ENCODE data around the gene MCEE. TPM values are rescaled to one million over a fixed set of nuclear protein-coding genes. Genes with fewer than 3 reads are reported as not detected.
A peak's percentile ranks its signal among the peaks of the same experiment; 100 is the strongest.

Gene MCEE
- total RNA-seq (2012; rRNA removed) = 11.1 and 13.9 TPM in 2 replicates
- polyA plus RNA-seq (2012; rRNA removed) = 13.4 and 15.0 TPM in 2 replicates
- 5.4 and 5.9 TPM in 2 replicates for polyA plus RNA-seq (2012; cell fraction: cytosol; rRNA removed)
- polyA plus RNA-seq (2012; cell fraction: nucleus; rRNA removed; ENCODE audit: low replicate concordance) = 30.8 and 50.7 TPM in 2 replicates
- Bru-seq, nascent RNA = percentile 84 among the genes with signal in this experiment
- percentile 95 among the genes with signal in this experiment for BruChase-seq, experiment 1, labeled RNA remaining after a 6-hour chase
- BruChase-seq, experiment 2, labeled RNA remaining after a 2-hour chase = percentile 95 among the genes with signal in this experiment
- long read RNA-seq, transcript MCEE-201 (3 exons, 835 nt) = major isoform, 6 of 8 reads
- long read RNA-seq, partial matches to known transcripts = 0 of 8 reads
- long read RNA-seq, other reads (novel, unspliced or antisense) = 2 of 8 reads

DNA sequence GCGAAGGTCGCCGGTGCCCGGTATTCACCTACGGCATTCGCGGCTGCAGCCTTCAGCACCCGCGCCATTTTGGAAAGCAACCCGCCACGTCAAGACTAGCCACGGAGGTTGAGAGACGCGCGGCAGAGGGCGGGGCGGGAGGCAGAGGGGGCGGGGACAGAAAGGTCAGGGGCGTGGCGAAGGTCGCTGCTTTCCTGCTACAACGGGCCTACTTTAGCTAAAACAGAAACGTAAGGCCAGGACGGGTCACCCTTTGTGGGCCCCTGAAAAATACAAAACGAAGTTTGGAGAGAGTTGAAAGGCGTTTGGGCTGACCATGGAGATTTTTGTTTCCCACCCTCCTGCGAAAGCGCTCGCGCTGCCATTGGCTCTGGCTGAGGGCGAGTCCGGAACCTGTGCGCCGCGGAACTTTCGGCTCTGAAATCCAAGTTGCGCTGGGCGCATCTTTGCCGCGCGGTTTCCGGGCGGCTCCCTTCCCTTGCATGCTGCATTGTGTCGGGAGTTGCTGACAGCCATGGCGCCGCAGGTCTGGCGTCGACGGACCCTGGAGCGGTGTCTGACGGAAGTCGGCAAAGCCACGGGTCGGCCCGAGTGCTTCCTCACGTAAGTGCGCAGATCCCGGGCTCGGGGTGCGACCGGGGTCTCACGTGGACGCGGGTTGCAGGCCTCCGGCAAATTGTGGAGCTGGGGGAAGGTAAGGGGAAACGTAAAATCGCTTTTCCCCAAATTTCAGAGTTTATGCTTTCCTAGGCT is at the start of gene MCEE, which contains the start of gene MPHOSPH10:
Gene MCEE, minus strand, starts transcription at position 78 of the 753 bp plus-strand sequence. Its CDS starts 10 bp downstream, at position 68.
Gene MPHOSPH10, plus strand, starts transcription at position 483 of the 753 bp plus-strand sequence. Its CDS starts 32 bp downstream, at position 515.
- ChIA-PET CTCF (interaction anchor here (0.6 kb wide), 1 partner anchor 64 kb away, joined by 5 read pairs; no protein-coding TSS in a partner anchor), POLR2A (ENCODE audit: unreplicated experiment) (interaction anchor here (0.5 kb wide), 1 partner anchor 347 kb away, joined by 9 read pairs; no protein-coding TSS in a partner anchor)
- peak within 1 kb of the TSS; percentile 95 for H2AK9ac ChIP-seq (replicated peaks; ENCODE audit: low read depth, low read length, poor library complexity)
- peaks cover 6% of the 10 kb centered on the region; the same call in 1 of the 2 replicates for H4K20me1 ChIP-seq (ENCODE audit: insufficient read depth, low read length)
- peak within 1 kb of the TSS; percentile 100 for H3K9ac ChIP-seq (ENCODE audit: low read depth, low read length)
- peak within 1 kb of the TSS; percentile 96 for H2AFZ ChIP-seq (replicated peaks; ENCODE audit: low read length, poor library complexity)
- peak within 1 kb of the TSS; percentile 97 for H2BK120ac ChIP-seq (ENCODE audit: low read depth, low read length)
- H3K79me1 ChIP-seq (ENCODE audit: low read depth in 1 of 2, low read length in 2 of 2) = peaks cover 4 to 28% of the 10 kb centered on the region in 2 experiments; a peak in 2 of 4 replicates
- H2BK5ac ChIP-seq (ENCODE audit: low read depth, low read length, poor library complexity, severe bottlenecking) = peak within 1 kb of the TSS; percentile 93
- H3K36me3 ChIP-seq (ENCODE audit: control insufficient read depth, insufficient read depth, low read length) = peaks cover 7% of the 10 kb centered on the region
- no peaks in the 10 kb centered on the region for H3K9me3 ChIP-seq (ENCODE audit: control insufficient read depth, insufficient read depth, low read length)
- peaks cover 3% of the 10 kb centered on the region; the same call in 1 of the 2 replicates for H3K4me1 ChIP-seq (ENCODE audit: control insufficient read depth, insufficient read depth, low read length)
- in situ Hi-C loops (cut with MboI; ENCODE audit: low sequenced_read_pairs) = no loop called here
- H2BK15ac ChIP-seq (ENCODE audit: low read depth, low read length) = peak within 1 kb of the TSS; percentile 69; the same call in 1 of the 3 replicates
- H4K91ac ChIP-seq (ENCODE audit: insufficient read depth, low read depth, low read length) = peak within 1 kb of the TSS; percentile 94
- BruUV-seq (replicated peaks) = no TSS peak
- peak within 1 kb of the TSS; percentile 84 for H3K27ac ChIP-seq (ENCODE audit: insufficient read depth, low read length)
- no peaks in the 10 kb centered on the region for H3K27me3 ChIP-seq (ENCODE audit: control insufficient read depth, insufficient read depth, low read length)
- peak within 1 kb of the TSS; percentile 97 for H4K5ac ChIP-seq (ENCODE audit: low read depth, low read length)
- peak; percentile 96 for ATAC-seq (ENCODE audit: low read depth)
- peak within 1 kb of the TSS; percentile 99 for H3K23ac ChIP-seq (ENCODE audit: low read depth, low read length)
- H2BK20ac ChIP-seq (ENCODE audit: low read depth, low read length) = peak within 1 kb of the TSS; percentile 84
- peak within 1 kb of the TSS; percentile 87 for H3K4me2 ChIP-seq (ENCODE audit: low read depth, low read length)
- H3K14ac ChIP-seq (replicated peaks; ENCODE audit: low read depth, low read length) = peak within 1 kb of the TSS; percentile 94
- peak within 1 kb of the TSS; percentile 90 for H3K56ac ChIP-seq (ENCODE audit: extremely low read depth, insufficient read depth, low read length)
- H3K4ac ChIP-seq (ENCODE audit: low read depth, low read length) = peak within 1 kb of the TSS; percentile 95
- peak within 1 kb of the TSS; percentile 92 for H3K18ac ChIP-seq (ENCODE audit: low read depth, low read length)
- WGBS, 2 experiments (ENCODE audit: extremely low coverage in 2 of 2, insufficient read length in 1 of 2) = 0% methylated on average over 23 of the region's 67 CpGs; no CpG with 5 or more reads in 1 of the 2 experiments
- DNase-seq = peak; percentile 90
- H3K4me3 ChIP-seq (ENCODE audit: insufficient read depth, low read depth, low read length) = peak within 1 kb of the TSS; percentile 78
- intact Hi-C loops (cut with micrococcal nuclease) = loop anchor here (1.0 to 10.0 kb wide), 4 partner anchors 30 to 1447 kb away; partner anchors contain the start of genes NAGK and ZNF638
- peaks cover 4% of the 10 kb centered on the region; the same call in 1 of the 2 replicates for H3K9me1 ChIP-seq (ENCODE audit: insufficient read depth, low read length)
- peak within 1 kb of the TSS; percentile 94 to 96 for H4K8ac ChIP-seq (ENCODE audit: low read depth in 2 of 2, low read length in 2 of 2)
- dilution Hi-C loops (cut with HindIII; ENCODE audit: low sequenced_read_pairs, unreplicated experiment) = no loop called here
- peak within 1 kb of the TSS; percentile 73 for H2AK5ac ChIP-seq (ENCODE audit: low read depth, low read length)
- TF ChIP-seq POLR2A (IDR thresholded peaks at IDR 0.05; ENCODE audit: low read depth, low read length) (peak; percentile 70), NFE2L2 (IDR thresholded peaks at IDR 0.05; ENCODE audit: low read depth, low read length) (no peak), CEBPB (IDR thresholded peaks at IDR 0.05; ENCODE audit: low read depth, low read length) (no peak), MXI1 (IDR thresholded peaks at IDR 0.05; ENCODE audit: borderline replicate concordance, low read depth, low read length) (peak; percentile 99), MAFK (IDR thresholded peaks at IDR 0.05; ENCODE audit: low read depth, low read length) (no peak), FOS (IDR thresholded peaks at IDR 0.05; ENCODE audit: low read depth, low read length) (0 out of 2 replicates have a peak, but pooled peaks have one; percentile 12), MAZ (IDR thresholded peaks at IDR 0.05; ENCODE audit: borderline replicate concordance, low read depth, low read length) (peak; percentile 52; the same call in 1 of the 2 replicates), BHLHE40 (IDR thresholded peaks at IDR 0.05; ENCODE audit: low read depth, low read length) (peak; percentile 17; the same call in 1 of the 2 replicates), CHD1 (IDR thresholded peaks at IDR 0.05; ENCODE audit: low read depth, low read length) (peak; percentile 31), RCOR1 (IDR thresholded peaks at IDR 0.05; ENCODE audit: insufficient replicate concordance, low read length) (peak; percentile 40), RFX5 (IDR thresholded peaks at IDR 0.05; ENCODE audit: low read depth, low read length) (no peak)
- TF ChIP-seq, protein P1, sequence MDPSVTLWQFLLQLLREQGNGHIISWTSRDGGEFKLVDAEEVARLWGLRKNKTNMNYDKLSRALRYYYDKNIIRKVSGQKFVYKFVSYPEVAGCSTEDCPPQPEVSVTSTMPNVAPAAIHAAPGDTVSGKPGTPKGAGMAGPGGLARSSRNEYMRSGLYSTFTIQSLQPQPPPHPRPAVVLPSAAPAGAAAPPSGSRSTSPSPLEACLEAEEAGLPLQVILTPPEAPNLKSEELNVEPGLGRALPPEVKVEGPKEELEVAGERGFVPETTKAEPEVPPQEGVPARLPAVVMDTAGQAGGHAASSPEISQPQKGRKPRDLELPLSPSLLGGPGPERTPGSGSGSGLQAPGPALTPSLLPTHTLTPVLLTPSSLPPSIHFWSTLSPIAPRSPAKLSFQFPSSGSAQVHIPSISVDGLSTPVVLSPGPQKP (IDR thresholded peaks at IDR 0.05; ENCODE audit: borderline replicate concordance, low read depth, low read length) = no peak
- TF ChIP-seq, protein P2, sequence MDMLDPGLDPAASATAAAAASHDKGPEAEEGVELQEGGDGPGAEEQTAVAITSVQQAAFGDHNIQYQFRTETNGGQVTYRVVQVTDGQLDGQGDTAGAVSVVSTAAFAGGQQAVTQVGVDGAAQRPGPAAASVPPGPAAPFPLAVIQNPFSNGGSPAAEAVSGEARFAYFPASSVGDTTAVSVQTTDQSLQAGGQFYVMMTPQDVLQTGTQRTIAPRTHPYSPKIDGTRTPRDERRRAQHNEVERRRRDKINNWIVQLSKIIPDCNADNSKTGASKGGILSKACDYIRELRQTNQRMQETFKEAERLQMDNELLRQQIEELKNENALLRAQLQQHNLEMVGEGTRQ (IDR thresholded peaks at IDR 0.05; ENCODE audit: low read depth, low read length) = no peak

All from IMR-90 (cell line).